NCI-H2196 treated with DMSO at 0.1 percent for 48 hours (cell line): ENCODE measurements around the gene DRD5.
"Not testable (repeated sequence)": the region's sequence is repeated elsewhere in the genome, so short reads cannot be mapped to it uniquely, and the experiment has no call there.

Experiments
- DNase-seq: peaks from one replicate; lab custom pipeline; 2025; ENCODE audit not compliant: unreplicated experiment; lab: John Stamatoyannopoulos, UW

The DRD5 gene

DNA sequence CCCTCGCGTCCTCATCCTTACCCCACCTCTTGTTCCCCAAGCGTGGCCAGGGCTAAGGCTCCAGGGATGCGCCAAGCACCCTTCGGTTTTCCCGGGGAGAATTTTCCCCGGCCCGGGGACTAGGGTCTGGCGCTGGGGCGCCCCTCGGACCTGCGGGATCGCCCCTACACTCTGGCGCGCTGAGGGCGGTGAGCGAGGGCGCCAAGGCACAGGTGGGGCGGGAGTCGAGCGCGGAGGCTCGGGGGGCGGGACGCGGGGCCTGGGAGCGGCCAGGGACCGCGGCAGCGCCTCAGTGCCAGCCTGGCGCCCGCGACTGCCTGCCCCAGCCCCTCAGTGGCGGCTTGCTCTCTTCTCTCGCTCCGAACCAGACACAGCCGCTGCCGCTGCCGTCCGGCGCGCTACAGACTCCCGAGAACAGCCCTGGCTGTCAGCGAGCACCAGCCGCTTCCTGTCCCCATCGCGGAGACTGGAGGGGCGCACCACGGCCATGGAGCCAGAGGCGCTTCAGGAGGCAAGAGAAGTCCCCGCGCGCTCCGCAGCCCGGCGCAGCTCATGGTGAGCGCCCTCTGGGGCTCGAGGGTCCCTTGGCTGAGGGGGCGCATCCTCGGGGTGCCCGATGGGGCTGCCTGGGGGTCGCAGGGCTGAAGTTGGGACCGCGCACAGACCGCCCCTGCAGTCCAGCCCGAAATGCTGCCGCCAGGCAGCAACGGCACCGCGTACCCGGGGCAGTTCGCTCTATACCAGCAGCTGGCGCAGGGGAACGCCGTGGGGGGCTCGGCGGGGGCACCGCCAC, at the start of gene DRD5:
TSS of gene DRD5 (plus strand) at position 292 of the 793 bp plus-strand sequence. CDS start at position 688, 396 bp downstream.
- DNase-seq, result no peak

GRCh38 chr4:9732256-9732655, 49.2 kb upstream of the DRD5 start:
- not testable (repeated sequence) for DNase-seq

- no peak for DNase-seq
Observed at GRCh38 chr4:9735515-9735914, 45.9 kb upstream of the DRD5 start.

DNA sequence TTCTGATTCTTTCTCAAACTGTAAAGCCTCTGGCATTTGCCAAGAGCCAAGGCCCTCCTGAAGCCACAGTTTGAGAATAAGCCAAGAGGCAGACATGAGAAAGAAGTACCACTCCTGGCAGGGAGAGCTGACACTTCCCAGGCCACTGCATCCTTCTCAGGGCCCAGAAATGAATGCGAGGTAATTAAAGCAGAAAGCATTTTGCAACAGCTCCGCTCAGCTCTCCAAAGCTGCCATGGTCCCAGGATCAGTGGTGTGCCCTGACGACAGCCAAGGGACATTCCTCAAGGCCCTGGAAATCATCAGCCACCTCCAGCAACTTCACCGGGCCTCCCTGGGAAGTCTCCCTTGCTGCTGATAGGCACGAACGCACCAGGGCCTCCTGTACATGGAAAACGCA, 44.2 kb upstream of the DRD5 start:
- DNase-seq, result not testable (repeated sequence)

GRCh38 chr4:9743789-9744188, 37.6 kb upstream of the DRD5 start:
- DNase-seq, result not testable (repeated sequence)

DNA sequence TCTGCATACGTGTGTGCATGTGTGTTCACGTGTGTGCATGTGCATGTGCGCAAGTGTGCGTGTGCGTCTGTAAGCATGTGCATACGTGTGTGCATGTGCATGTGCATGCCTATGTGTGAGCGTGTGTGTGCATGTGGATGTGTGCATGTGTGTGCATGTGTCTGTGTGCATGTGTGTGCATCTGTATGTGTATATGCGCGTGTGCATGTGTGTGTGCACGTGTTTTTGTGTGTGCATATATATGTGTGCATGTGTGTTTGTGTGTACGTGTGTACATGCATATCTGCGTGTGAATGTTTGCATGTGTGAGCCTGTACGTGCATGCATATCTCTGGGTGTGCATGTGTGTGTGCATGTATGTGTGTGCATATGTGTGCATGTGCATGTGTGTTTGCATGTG, 35.7 kb upstream of the DRD5 start:
- DNase-seq, result no peak

DNA sequence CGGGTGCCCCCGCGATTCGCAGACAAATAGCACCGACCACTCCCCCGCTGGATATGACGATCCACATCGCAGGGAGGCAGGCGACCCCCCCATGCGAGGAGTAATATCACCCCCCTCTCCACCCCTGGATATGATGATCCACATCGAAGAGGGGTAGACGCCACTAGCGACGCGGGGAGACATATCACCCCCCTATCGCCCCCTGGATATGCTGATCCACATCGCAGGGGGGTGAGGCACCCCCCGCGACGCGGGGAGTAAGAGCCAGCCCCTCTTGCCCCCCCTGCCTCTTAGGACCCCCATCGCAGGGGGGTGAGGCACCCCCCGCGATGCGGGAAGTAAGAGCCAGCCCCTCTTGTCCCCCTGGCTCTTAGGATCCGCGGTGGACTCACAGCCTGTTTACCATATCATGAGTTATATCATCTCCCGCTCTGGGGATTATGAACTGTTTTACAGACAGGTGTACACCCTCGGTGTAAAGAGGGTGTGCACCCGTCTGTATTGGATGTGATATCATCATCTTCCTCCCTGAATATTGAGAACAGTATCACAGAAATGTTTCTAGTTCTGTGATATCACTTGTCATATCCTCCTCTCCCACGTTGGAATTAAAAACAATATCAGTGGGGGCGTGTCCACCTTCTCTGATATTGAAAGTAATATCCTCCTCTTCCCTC, 22.7 kb upstream of the DRD5 start:
- DNase-seq, result no peak

DNA sequence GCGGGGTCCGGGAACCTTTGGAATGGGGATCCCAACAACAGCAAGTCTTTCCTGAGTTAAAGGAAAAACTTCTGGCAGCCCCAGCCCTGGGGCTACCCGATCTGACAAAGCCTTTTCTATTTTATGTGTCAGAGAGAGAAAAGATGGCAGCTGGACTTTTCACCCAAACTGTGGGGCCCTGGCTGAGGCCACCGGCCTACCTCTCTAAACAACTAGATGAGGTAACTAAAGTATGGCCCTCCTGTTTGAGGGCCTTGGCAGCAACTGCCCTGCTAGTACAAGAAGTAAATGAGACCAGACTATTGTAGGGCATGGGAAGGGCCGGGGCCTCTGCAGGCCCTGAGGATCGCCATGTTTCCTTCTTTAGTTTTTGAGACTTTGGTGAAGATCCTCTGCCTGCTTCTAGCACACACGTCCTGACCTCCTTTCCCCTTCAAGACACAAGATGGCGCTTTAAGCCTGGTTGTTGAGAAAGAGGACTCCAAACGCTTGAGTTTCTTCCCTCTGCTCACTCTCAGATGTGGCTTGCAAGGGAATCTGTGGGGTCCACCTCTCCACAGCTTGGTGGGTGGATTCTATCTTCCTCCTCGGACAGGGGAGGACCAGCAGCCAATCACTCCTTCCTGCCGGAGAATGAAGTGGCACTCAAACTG, 18.5 kb upstream of the DRD5 start:
- peak; percentile 29 for DNase-seq

GRCh38 chr4:9764155-9764696, 17.2 kb upstream of the DRD5 start:
- DNase-seq, result no peak

DNA sequence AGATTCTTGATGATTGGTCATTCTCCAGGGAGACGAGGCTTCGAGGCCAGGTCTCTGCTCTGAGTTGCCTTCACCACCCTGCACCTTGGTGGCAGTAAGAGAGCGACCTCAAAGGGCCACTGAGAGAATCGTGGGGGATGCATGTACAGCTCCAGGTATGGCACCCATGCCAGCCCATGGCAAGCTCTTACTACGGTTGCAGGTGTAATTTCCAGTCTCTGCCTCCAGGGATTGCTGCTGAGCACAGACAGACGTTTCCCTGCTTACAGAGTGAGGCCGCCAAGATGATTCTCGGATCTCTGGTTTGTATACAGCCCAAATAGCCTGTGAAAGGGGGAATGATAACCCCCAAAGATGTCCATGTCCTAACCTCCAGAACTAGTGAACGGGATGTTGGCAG, 16.3 kb upstream of the DRD5 start:
- no peak for DNase-seq

- no peak for DNase-seq
Observed at GRCh38 chr4:9769321-9769720, 12.1 kb upstream of the DRD5 start.

GRCh38 chr4:9771034-9771433, 10.4 kb upstream of the DRD5 start:
- DNase-seq, result no peak

- DNase-seq, result no peak
Observed at GRCh38 chr4:9773471-9773870, 8.0 kb upstream of the DRD5 start.

- no peak for DNase-seq
Observed at GRCh38 chr4:9782136-9782436, 652 bp downstream of the DRD5 start.

DNA sequence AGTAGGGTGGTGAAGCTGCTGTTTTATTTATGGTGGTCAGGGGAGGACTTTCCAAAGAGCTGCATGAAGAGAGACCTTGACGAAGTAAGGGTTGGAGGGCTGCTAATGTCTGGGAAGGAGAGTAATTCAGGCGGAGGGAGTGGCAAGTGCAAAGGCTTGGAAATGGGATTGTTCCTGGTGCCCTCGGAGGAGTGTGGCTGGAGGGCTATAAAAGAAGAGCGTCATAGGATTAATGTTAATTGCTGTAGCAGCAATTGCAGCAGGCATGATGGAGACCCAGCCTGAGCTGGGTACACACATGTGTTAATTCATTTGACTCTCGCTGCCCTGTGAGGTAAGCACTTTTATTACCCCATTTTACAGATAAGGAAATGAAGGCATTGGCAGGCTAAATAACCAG, 4.5 kb downstream of the DRD5 start:
- not testable (repeated sequence) for DNase-seq

DNA sequence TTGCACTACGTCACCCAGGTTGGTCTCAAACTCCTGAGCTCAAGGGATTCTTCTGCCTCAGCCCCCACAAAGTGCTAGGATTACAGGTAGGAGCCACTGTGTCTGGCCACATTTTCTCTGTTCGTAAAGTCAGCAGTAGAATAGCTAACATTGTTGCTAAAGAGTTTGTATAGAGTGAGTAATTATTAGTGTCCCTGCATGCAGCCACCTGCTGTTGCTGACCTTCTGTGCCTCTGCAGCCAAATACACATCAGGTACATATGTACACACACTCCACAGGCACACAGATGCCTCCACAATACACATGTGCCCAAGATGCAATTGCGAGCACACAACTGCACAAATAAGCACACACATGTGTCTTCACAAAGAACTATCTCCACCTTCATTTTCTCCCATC, 10.9 kb downstream of the DRD5 start:
- no peak for DNase-seq

GRCh38 chr4:9796641-9797040, 15.2 kb downstream of the DRD5 start:
- DNase-seq, result not testable (repeated sequence)

DNA sequence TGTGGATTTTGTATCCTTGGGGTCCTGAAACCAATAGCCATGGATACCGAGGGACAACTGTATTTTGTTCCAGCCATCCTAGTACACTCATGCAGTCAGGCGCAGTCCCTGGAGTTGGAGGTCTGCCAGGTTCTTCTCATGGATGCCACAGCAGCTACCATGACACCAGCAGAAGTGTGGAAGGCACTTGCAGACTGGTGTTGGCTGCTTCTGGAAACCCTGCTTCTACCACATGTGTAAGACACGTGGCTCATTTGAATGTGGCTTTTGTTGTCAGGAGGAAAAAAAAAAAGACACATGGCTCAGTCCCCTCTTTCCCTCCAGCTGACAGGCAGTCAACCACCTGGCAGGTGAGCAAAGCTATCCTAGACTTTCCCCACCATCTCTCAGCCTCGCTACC, 19.4 kb downstream of the DRD5 start:
- DNase-seq, result no peak

GRCh38 chr4:9804918-9805317, 23.5 kb downstream of the DRD5 start:
- no peak for DNase-seq

GRCh38 chr4:9808077-9808476, 26.6 kb downstream of the DRD5 start:
- DNase-seq, result no peak

- DNase-seq, result no peak
Observed at GRCh38 chr4:9811806-9812205, 30.4 kb downstream of the DRD5 start.
